ENCODE results near the gene MN1.

DNA sequence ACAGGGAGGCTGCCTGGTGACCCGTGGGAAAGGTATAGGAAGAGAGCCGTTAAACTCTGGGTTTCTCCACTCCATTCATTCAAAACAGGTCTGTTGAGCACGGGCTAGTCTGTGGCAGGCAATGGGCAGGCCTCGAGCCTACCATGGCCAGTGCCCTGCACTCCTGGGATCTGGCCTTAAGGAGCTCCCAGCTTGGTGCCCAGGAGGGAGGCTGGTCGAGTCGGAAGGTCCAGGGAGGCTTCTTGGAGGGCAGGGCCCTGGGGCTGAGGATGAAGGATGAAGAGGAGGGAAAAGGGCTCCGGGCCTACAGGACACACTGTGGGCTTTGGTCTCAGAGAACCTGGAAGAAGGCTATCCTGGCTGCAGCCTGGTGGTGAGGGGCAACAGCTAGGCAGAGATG, 41.9 kb upstream of the MN1 start:
- TF ChIP-seq, protein P1, sequence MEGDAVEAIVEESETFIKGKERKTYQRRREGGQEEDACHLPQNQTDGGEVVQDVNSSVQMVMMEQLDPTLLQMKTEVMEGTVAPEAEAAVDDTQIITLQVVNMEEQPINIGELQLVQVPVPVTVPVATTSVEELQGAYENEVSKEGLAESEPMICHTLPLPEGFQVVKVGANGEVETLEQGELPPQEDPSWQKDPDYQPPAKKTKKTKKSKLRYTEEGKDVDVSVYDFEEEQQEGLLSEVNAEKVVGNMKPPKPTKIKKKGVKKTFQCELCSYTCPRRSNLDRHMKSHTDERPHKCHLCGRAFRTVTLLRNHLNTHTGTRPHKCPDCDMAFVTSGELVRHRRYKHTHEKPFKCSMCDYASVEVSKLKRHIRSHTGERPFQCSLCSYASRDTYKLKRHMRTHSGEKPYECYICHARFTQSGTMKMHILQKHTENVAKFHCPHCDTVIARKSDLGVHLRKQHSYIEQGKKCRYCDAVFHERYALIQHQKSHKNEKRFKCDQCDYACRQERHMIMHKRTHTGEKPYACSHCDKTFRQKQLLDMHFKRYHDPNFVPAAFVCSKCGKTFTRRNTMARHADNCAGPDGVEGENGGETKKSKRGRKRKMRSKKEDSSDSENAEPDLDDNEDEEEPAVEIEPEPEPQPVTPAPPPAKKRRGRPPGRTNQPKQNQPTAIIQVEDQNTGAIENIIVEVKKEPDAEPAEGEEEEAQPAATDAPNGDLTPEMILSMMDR (IDR thresholded peaks at IDR 0.05), result no peak
- TF ChIP-seq POLR2A (IDR thresholded peaks at IDR 0.05), result no peak

Data from uterus (tissue), 2 donors.